HepG2 (cell line): Measurements from ENCODE around the gene RBBP8NL. TPM values are rescaled to one million over a fixed set of nuclear protein-coding genes. Genes with fewer than 3 reads are reported as not detected.

ENCODE experiments used
- BRD4 ChIP-seq: sonication (generic); formaldehyde crosslinking; IDR thresholded peaks from 2 replicates; pipeline ENCODE4 v1.4.0; 2020; ENCODE audit warnings: missing genetic modification reagents
- EEA1 ChIP-seq: sonication (generic); formaldehyde crosslinking; IDR thresholded peaks from 2 replicates; pipeline ENCODE4 v1.5.1; 2020; ENCODE audit warnings: mild to moderate bottlenecking, missing genetic modification reagents, borderline replicate concordance
- FOXM1 ChIP-seq: sonication (generic); formaldehyde crosslinking; IDR thresholded peaks from 2 replicates; pipeline ENCODE4 v1.5.0; 2020; ENCODE audit warnings: missing genetic modification reagents
- GLI4 ChIP-seq: sonication (generic); formaldehyde crosslinking; IDR thresholded peaks from 2 replicates; pipeline ENCODE4 v1.5.1; 2020; ENCODE audit warnings: missing genetic modification reagents, mild to moderate bottlenecking, moderate library complexity, borderline replicate concordance
- HNRNPLL ChIP-seq: fragments of 200-400 bp; formaldehyde crosslinking; IDR thresholded peaks from 2 replicates; pipeline ENCODE4 v1.6.1; 2017; ENCODE audit warnings: mild to moderate bottlenecking, low read depth, low read length; ENCODE audit not compliant: poor library complexity, severe bottlenecking
- KAT7 ChIP-seq: IDR thresholded peaks from 2 replicates; pipeline ENCODE4 v1.6.1; 2018; ENCODE audit warnings: borderline replicate concordance, missing compliant biosample characterization
- PCBP1 ChIP-seq: fragments of 200-400 bp; formaldehyde crosslinking; IDR thresholded peaks from 2 replicates; pipeline ENCODE4 v1.6.1; 2017; ENCODE audit warnings: mild to moderate bottlenecking, low read depth, low read length, borderline replicate concordance
- SIX1 ChIP-seq: sonication (generic); formaldehyde crosslinking; IDR thresholded peaks from 2 replicates; pipeline ENCODE4 v1.4.0; 2020; ENCODE audit warnings: missing genetic modification reagents, borderline replicate concordance
- TFAP4 ChIP-seq: sonication (generic); IDR thresholded peaks from 2 replicates; pipeline ENCODE4 v1.6.1; 2016; ENCODE audit warnings: low read depth, borderline replicate concordance
- ZFP36L2 ChIP-seq: sonication (generic); formaldehyde crosslinking; IDR thresholded peaks from 2 replicates; pipeline ENCODE4 v1.4.0; 2020; ENCODE audit warnings: missing genetic modification reagents
- ZNF20 ChIP-seq: sonication (generic); formaldehyde crosslinking; IDR thresholded peaks from 2 replicates; pipeline ENCODE4 v1.4.0; 2020; ENCODE audit warnings: mild to moderate bottlenecking, moderate library complexity, missing genetic modification reagents
- ZNF776 ChIP-seq: sonication (generic); formaldehyde crosslinking; IDR thresholded peaks from 2 replicates; pipeline ENCODE4 v1.4.0; 2020; ENCODE audit warnings: mild to moderate bottlenecking, missing genetic modification reagents
- ZNF839 ChIP-seq: sonication (generic); formaldehyde crosslinking; IDR thresholded peaks from 2 replicates; pipeline ENCODE4 v1.4.0; 2020; ENCODE audit warnings: missing genetic modification reagents, mild to moderate bottlenecking, borderline replicate concordance
- polyA plus RNA-seq, 8 experiments: library from polyadenylated mRNA; depleted of rRNA in 3 of 8; stranded (reverse) in 7 of 8; unstranded in 1 of 8; fragments of >200 nt; fragmentation: Illumina TruSeq in 4 of 8; extraction: Trizol in 4 of 8; gene quantifications; 2 replicates each; pipeline versions ENCODE4 v1.2.1 to v1.2.3, GENCODE V29; 2011 to 2016; ENCODE audit warnings: low read depth in 4 of 8, missing spikeins in 1 of 8, mixed read lengths in 1 of 8; ENCODE audit not compliant: insufficient read depth in 1 of 8
- total RNA-seq, 5 experiments: library from RNA; depleted of rRNA; stranded (reverse); fragments of >200 nt; fragmentation: Illumina TruSeq; extraction: Trizol; gene quantifications; 2 replicates each; pipeline ENCODE4 v1.2.3, GENCODE V29; 2016; ENCODE audit warnings: low read depth in 1 of 5
- TF ChIP-seq, protein P1 (sequence below): sonication (generic); formaldehyde crosslinking; IDR thresholded peaks from 2 replicates; pipeline ENCODE4 v1.5.0; 2020; ENCODE audit warnings: missing genetic modification reagents
- TF ChIP-seq, protein P2 (sequence below): sonication (generic); formaldehyde crosslinking; IDR thresholded peaks from 2 replicates; pipeline ENCODE4 v1.4.0; 2020; ENCODE audit warnings: missing genetic modification reagents, borderline replicate concordance
- TF ChIP-seq, protein P3 (sequence below): sonication (generic); formaldehyde crosslinking; IDR thresholded peaks from 2 replicates; pipeline ENCODE4; 2020; ENCODE audit warnings: missing genetic modification reagents, mild to moderate bottlenecking, borderline replicate concordance
- TF ChIP-seq, protein P4 (sequence below): IDR thresholded peaks from 2 replicates; pipeline ENCODE4 v1.6.1; 2016; ENCODE audit warnings: mild to moderate bottlenecking

The RBBP8NL gene
- total and polyA plus RNA-seq, 2 of the 13 experiments (the other 11 are each of a cell fraction or from before 2014, with no cell fraction given): 0.69 to 0.86 TPM

DNA sequence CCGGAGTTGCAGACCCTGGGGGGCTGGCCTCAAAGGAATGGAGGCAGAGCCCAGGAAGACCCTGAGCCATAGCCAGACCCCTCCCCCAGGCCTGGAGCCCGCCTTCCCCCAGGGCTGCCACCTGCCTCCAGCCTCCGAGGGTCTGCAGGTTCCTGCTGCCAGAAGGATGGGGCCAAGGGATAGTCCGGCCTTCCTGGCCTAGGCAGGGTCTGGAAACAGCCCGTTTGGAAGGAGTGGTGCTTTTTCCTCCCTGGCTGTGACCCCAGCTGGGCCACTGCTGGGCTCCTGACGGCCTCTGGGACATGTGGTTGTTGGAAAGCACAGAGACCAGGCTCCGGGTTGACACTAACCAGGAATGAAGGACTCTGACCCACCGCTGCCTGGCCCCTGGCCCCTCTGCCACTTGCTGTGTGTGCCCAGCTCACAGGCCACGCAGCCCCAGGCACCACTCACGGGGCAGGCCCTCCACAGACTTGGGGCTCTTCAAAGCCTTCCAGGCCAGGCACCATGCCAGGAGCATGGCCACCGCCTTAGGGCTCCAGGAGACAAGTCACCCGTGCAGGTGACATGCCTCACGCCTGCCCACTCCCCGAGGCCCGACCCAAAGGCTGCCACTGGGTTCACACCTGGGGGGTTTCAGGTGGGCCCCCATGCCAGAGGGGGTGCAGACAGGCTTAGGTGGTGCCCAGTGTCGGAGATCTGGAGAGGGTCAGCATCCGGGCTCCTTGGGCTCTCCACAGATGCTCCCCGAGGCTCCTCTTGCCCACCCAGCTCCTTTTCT lies 56.3 kb downstream of the RBBP8NL start (continued):
- TF ChIP-seq BRD4 (CRISPR knock-in tag): peak; percentile 9; the same call in 1 of the 2 replicates
- TF ChIP-seq TFAP4: peak; percentile 87
- peak; percentile 59; the same call in 1 of the 2 replicates for TF ChIP-seq ZNF776
- TF ChIP-seq KAT7 (CRISPR knock-in tag): peak; percentile 70; the same call in 1 of the 2 replicates
- TF ChIP-seq ZFP36L2: 0 out of 2 replicates have a peak, but pooled peaks have one; percentile 14
- TF ChIP-seq SIX1 (CRISPR knock-in tag): no peak; the same call in 1 of the 2 replicates
- peak; percentile 36; the same call in 1 of the 2 replicates for TF ChIP-seq EEA1
- TF ChIP-seq, protein P1, sequence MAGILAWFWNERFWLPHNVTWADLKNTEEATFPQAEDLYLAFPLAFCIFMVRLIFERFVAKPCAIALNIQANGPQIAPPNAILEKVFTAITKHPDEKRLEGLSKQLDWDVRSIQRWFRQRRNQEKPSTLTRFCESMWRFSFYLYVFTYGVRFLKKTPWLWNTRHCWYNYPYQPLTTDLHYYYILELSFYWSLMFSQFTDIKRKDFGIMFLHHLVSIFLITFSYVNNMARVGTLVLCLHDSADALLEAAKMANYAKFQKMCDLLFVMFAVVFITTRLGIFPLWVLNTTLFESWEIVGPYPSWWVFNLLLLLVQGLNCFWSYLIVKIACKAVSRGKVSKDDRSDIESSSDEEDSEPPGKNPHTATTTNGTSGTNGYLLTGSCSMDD: 0 out of 2 replicates have a peak, but pooled peaks have one; percentile 25
- no peak; the same call in 1 of the 2 replicates for TF ChIP-seq ZNF839 (CRISPR knock-in tag)
- TF ChIP-seq, protein P2, sequence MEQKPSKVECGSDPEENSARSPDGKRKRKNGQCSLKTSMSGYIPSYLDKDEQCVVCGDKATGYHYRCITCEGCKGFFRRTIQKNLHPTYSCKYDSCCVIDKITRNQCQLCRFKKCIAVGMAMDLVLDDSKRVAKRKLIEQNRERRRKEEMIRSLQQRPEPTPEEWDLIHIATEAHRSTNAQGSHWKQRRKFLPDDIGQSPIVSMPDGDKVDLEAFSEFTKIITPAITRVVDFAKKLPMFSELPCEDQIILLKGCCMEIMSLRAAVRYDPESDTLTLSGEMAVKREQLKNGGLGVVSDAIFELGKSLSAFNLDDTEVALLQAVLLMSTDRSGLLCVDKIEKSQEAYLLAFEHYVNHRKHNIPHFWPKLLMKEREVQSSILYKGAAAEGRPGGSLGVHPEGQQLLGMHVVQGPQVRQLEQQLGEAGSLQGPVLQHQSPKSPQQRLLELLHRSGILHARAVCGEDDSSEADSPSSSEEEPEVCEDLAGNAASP (CRISPR knock-in tag): peak; percentile 42; the same call in 1 of the 2 replicates
- 0 out of 2 replicates have a peak, but pooled peaks have one; percentile 76 for TF ChIP-seq ZNF20 (CRISPR knock-in tag)
- TF ChIP-seq, protein P3, sequence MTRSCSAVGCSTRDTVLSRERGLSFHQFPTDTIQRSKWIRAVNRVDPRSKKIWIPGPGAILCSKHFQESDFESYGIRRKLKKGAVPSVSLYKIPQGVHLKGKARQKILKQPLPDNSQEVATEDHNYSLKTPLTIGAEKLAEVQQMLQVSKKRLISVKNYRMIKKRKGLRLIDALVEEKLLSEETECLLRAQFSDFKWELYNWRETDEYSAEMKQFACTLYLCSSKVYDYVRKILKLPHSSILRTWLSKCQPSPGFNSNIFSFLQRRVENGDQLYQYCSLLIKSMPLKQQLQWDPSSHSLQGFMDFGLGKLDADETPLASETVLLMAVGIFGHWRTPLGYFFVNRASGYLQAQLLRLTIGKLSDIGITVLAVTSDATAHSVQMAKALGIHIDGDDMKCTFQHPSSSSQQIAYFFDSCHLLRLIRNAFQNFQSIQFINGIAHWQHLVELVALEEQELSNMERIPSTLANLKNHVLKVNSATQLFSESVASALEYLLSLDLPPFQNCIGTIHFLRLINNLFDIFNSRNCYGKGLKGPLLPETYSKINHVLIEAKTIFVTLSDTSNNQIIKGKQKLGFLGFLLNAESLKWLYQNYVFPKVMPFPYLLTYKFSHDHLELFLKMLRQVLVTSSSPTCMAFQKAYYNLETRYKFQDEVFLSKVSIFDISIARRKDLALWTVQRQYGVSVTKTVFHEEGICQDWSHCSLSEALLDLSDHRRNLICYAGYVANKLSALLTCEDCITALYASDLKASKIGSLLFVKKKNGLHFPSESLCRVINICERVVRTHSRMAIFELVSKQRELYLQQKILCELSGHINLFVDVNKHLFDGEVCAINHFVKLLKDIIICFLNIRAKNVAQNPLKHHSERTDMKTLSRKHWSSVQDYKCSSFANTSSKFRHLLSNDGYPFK: peak; percentile 66
- no peak for TF ChIP-seq FOXM1
- peak; percentile 27 for TF ChIP-seq HNRNPLL
- TF ChIP-seq PCBP1: 0 out of 2 replicates have a peak, but pooled peaks have one; percentile 18
- TF ChIP-seq, protein P4, sequence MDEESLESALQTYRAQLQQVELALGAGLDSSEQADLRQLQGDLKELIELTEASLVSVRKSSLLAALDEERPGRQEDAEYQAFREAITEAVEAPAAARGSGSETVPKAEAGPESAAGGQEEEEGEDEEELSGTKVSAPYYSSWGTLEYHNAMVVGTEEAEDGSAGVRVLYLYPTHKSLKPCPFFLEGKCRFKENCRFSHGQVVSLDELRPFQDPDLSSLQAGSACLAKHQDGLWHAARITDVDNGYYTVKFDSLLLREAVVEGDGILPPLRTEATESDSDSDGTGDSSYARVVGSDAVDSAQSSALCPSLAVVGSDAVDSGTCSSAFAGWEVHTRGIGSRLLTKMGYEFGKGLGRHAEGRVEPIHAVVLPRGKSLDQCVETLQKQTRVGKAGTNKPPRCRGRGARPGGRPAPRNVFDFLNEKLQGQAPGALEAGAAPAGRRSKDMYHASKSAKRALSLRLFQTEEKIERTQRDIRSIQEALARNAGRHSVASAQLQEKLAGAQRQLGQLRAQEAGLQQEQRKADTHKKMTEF: peak; percentile 61
- peak; percentile 91; the same call in 1 of the 2 replicates for TF ChIP-seq GLI4
